CD4-positive, CD25-positive, alpha-beta regulatory T cell (primary cell): ENCODE measurements around the gene NOL9. TPM values are rescaled to one million over a fixed set of nuclear protein-coding genes. Genes with fewer than 3 reads are reported as not detected.

Source experiments
- ATAC-seq, 2 donors: fragments of 150-1000 bp; cut with Tn5 transposase; one replicate each; pipeline ENCODE4 v1.10.0; 2021; ENCODE audit warnings: low read depth in 2 of 2, moderate number of reproducible peaks in 2 of 2, moderate library complexity in 1 of 2
- DNase-seq, 3 donors: peaks; one replicate each; pipeline versions ENCODE4 v3.0.0 to v3.0.0-alpha.2; 2012 to 2022; ENCODE audit warnings: mixed read lengths in 1 of 3
- H3K27ac ChIP-seq: one replicate; pipeline ENCODE4 v1.7.0; 2013; ENCODE audit warnings: mild to moderate bottlenecking, low read length; ENCODE audit not compliant: insufficient read depth, poor library complexity, severe bottlenecking
- H3K27me3 ChIP-seq: one replicate; pipeline ENCODE4 v1.7.0; 2013; ENCODE audit warnings: low read length; ENCODE audit not compliant: control insufficient read depth, insufficient read depth
- H3K36me3 ChIP-seq: one replicate; pipeline ENCODE4 v1.7.0; 2013; ENCODE audit warnings: mild to moderate bottlenecking, low read length, moderate library complexity; ENCODE audit not compliant: control insufficient read depth, insufficient read depth
- H3K4me1 ChIP-seq: 2 replicates; pipeline ENCODE4 v1.7.0; 2013; ENCODE audit warnings: mild to moderate bottlenecking, low read length; ENCODE audit not compliant: insufficient read depth, control insufficient read depth, poor library complexity, severe bottlenecking
- H3K4me3 ChIP-seq: one replicate; pipeline ENCODE4 v1.7.0; 2013; ENCODE audit warnings: low read depth, mild to moderate bottlenecking, low read length, moderate library complexity
- H3K9me3 ChIP-seq, 2 experiments: 1 replicate in 1 of 2; 2 replicates in 1 of 2; pipeline ENCODE4 v1.7.0; 2013; ENCODE audit warnings: low read length in 2 of 2, mild to moderate bottlenecking in 1 of 2, moderate library complexity in 1 of 2; ENCODE audit not compliant: control insufficient read depth in 2 of 2
- H3K27ac Mint-ChIP-seq, 3 donors: one replicate each; pipeline ENCODE4 v1.8.0; 2020 to 2022; ENCODE audit warnings: mild to moderate bottlenecking in 3 of 3, mixed read lengths in 3 of 3, moderate library complexity in 2 of 3
- H3K27me3 Mint-ChIP-seq: one replicate; pipeline ENCODE4 v1.8.0; 2022; ENCODE audit warnings: mild to moderate bottlenecking, mixed read lengths
- H3K36me3 Mint-ChIP-seq: one replicate; pipeline ENCODE4 v1.8.0; 2020; ENCODE audit warnings: mixed read lengths
- H3K4me1 Mint-ChIP-seq, 4 donors: one replicate each; pipeline ENCODE4 v1.8.0; 2020 to 2022; ENCODE audit warnings: mixed read lengths in 4 of 4, mild to moderate bottlenecking in 1 of 4
- H3K4me3 Mint-ChIP-seq, 4 donors: one replicate each; pipeline ENCODE4 v1.8.0; 2020 to 2022; ENCODE audit warnings: mild to moderate bottlenecking in 4 of 4, mixed read lengths in 4 of 4, moderate library complexity in 3 of 4
- H3K9me3 Mint-ChIP-seq, 7 donors: one replicate each; pipeline ENCODE4 v1.8.0; 2020 to 2022; ENCODE audit warnings: mixed read lengths in 7 of 7, mild to moderate bottlenecking in 3 of 7, moderate library complexity in 2 of 7
- polyA plus RNA-seq, 4 donors: library from polyadenylated mRNA; unstranded; fragments of 300-500 nt; fragmentation: Illumina TruSeq; gene quantifications; one replicate each; pipeline ENCODE4 v1.2.3, GENCODE V29; 2021
- total RNA-seq: library from RNA; stranded (reverse); gene quantifications from one replicate; pipeline ENCODE4 v1.2.3, GENCODE V29; 2022

Gene NOL9
- total and polyA plus RNA-seq, 5 donors from 2014 or later = 11.0 to 74.7 (median 20.1) TPM

- ATAC-seq (no peak), DNase-seq (no peak)
- Mint-ChIP-seq H3K4me3 (no peak overlapping the region), H3K9me3 (no peaks in the 10 kb centered on the region), H3K36me3 (no peaks in the 10 kb centered on the region), H3K27me3 (peaks cover 4% of the 10 kb centered on the region), H3K27ac (no peak overlapping the region), H3K4me1 (no peaks in the 10 kb centered on the region)
- Histone ChIP-seq H3K4me1 (no peaks in the 10 kb centered on the region), H3K9me3 (no peaks in the 10 kb centered on the region), H3K4me3 (no peak overlapping the region), H3K36me3 (no peaks in the 10 kb centered on the region), H3K27me3 (no peaks in the 10 kb centered on the region), H3K27ac (no peak overlapping the region)
These were observed 46.8 kb downstream of the NOL9 start for GRCh38 chr1:6507461-6507911.

- H3K4me3 ChIP-seq = no peak overlapping the region
- H3K9me3 Mint-ChIP-seq = no peaks in the 10 kb centered on the region
- H3K27me3 ChIP-seq = no peaks in the 10 kb centered on the region
These were observed 47.3 kb downstream of the NOL9 start for GRCh38 chr1:6507037-6507428.

DNA sequence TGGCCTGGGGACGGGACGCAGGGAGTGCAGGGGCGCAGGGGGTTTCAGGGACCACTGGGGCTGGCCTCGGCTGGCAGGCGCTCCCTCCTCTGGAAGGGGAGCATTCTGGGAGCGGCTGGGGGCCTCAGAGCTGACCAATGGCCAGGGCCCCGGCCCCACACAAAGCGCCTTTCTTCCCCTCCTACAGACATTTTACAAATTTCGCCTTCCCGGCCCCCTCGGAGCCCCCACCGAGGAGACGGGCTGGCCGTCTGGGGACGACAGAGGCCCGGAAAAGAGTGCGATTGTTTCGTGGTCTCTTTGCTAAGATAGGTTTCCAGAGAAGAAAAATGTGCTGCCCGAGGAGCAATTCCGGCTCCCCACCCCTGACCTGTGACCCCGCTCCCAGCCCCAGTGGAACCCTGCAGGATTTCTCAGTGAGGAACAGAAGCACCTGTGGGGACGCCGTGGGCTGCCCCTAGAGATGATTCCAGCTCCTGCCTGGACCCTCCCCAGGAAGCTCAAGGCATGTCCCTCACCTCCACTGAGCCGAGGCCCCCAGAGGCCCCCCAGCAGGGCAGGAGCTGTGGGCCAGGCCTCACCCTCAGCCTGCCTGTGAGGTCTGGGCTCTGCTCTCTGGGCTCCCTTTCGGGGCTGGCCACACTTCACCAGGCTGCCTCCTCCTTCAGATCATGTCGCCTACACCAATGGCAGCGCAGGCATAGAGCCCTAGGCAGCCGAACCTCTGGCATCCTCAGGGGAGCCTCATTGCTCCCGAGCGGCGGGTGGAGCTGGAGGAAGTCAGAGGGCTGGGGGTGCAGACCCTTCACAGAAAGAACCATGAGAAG, 47.9 kb downstream of the NOL9 start:
- peaks cover 4% of the 10 kb centered on the region for H3K27me3 Mint-ChIP-seq
- DNase-seq (no peak), ATAC-seq (no peak)
- H3K4me3 Mint-ChIP-seq = peak overlapping the region in 1 of 4 donors; percentile 78
- H3K4me1 Mint-ChIP-seq = no peaks in the 10 kb centered on the region
- H3K9me3 Mint-ChIP-seq = no peaks in the 10 kb centered on the region
- Histone ChIP-seq H3K27me3 (no peaks in the 10 kb centered on the region), H3K9me3 (no peaks in the 10 kb centered on the region), H3K36me3 (no peaks in the 10 kb centered on the region), H3K4me3 (no peak overlapping the region), H3K27ac (no peak overlapping the region), H3K4me1 (no peaks in the 10 kb centered on the region)
- no peaks in the 10 kb centered on the region for H3K36me3 Mint-ChIP-seq
- H3K27ac Mint-ChIP-seq = no peak overlapping the region

More at GRCh38 chr1:6507037-6507428, 47.3 kb downstream of the NOL9 start:
- Histone ChIP-seq H3K9me3 (no peaks in the 10 kb centered on the region), H3K36me3 (no peaks in the 10 kb centered on the region), H3K27ac (no peak overlapping the region), H3K4me1 (no peaks in the 10 kb centered on the region)
- no peaks in the 10 kb centered on the region for H3K4me1 Mint-ChIP-seq
- no peak for DNase-seq
- H3K4me3 Mint-ChIP-seq = no peak overlapping the region
- H3K27ac Mint-ChIP-seq = no peak overlapping the region
- peaks cover 4% of the 10 kb centered on the region for H3K27me3 Mint-ChIP-seq
- no peaks in the 10 kb centered on the region for H3K36me3 Mint-ChIP-seq
- ATAC-seq = no peak

GRCh38 chr1:6505367-6506209, 48.7 kb downstream of the NOL9 start:
- ATAC-seq (no peak), DNase-seq (no peak)
- H3K27me3 Mint-ChIP-seq = peaks cover 4% of the 10 kb centered on the region
- H3K27ac Mint-ChIP-seq = peak overlapping the region in 1 of 3 donors; percentile 46
- no peaks in the 10 kb centered on the region for H3K9me3 Mint-ChIP-seq
- H3K4me3 Mint-ChIP-seq = no peak overlapping the region
- H3K4me1 Mint-ChIP-seq = no peaks in the 10 kb centered on the region
- no peaks in the 10 kb centered on the region for H3K4me1 ChIP-seq
- H3K36me3 ChIP-seq = no peaks in the 10 kb centered on the region
- H3K4me3 ChIP-seq = no peak overlapping the region
- H3K36me3 Mint-ChIP-seq = no peaks in the 10 kb centered on the region
- H3K27ac ChIP-seq = no peak overlapping the region
- H3K9me3 ChIP-seq = no peaks in the 10 kb centered on the region
- H3K27me3 ChIP-seq = no peaks in the 10 kb centered on the region

DNA sequence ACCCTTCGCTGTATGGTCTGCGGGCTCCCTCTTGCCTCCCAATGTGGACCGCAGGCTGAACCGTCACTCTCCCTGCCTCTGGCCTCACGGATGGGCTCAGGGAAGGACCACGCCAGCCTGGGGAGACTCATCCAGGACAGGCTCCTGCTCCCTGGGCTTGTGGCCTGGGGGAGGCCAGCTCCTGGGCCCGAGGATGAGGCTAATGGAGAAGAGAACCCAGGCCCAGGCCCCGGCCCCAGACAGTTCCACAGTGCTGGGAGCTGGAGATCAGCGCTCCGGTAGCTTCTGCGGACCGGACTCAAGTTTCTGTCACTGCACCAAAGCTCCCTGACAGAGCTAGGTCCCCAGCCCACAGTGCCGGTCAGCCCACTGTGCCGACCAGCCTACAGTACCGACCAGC, 49.4 kb downstream of the NOL9 start:
- H3K4me1 Mint-ChIP-seq = no peaks in the 10 kb centered on the region

DNA sequence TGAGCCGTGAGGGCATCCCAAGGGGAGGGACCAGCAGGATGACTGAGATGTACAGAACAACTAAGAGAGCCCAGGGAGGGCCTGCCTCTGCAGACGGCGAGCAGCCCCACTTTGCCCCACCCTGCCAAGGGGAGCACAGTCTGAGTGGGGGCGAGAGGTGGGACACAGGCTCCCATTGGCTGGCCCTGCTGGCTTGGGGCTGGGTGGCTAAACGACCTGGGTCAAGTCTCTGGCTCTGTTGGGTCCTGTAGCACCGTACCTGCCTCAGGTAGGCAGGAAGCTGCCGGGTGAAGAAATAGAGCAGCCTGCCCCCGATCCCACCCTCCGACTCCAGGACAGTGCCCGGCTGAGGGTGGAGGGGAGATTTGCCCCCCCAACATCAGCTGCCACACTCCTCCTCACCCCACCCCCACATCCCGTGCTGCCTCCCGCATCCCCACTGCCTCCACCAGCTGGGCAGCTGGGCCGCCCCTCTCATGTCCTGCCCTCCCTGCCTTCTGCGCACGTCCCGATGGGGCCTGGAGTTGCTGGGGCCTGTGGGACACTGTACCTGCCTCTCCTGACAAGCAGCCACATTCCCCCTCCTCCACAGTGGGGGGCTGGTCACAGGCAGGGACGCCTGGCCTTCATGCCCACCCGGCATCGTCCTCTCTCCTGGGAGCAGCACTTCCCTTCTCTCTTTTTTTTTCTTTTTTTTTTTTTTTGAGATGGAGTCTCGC, 50.3 kb downstream of the NOL9 start:
- no peaks in the 10 kb centered on the region for H3K9me3 Mint-ChIP-seq
- no peak for ATAC-seq
- Histone ChIP-seq H3K4me1 (no peaks in the 10 kb centered on the region), H3K9me3 (no peaks in the 10 kb centered on the region), H3K27me3 (no peaks in the 10 kb centered on the region), H3K27ac (no peak overlapping the region), H3K4me3 (no peak overlapping the region), H3K36me3 (no peaks in the 10 kb centered on the region)
- peaks cover 4% of the 10 kb centered on the region for H3K27me3 Mint-ChIP-seq
- H3K4me3 Mint-ChIP-seq = no peak overlapping the region
- no peak overlapping the region for H3K27ac Mint-ChIP-seq
- H3K36me3 Mint-ChIP-seq = no peaks in the 10 kb centered on the region
- no peak for DNase-seq
- H3K4me1 Mint-ChIP-seq = peaks cover 0 to 4% (median 0%) of the 10 kb centered on the region in 4 donors

More for the DNA sequence above, 49.4 kb downstream of the NOL9 start:
- H3K27me3 ChIP-seq = no peaks in the 10 kb centered on the region
- H3K4me3 ChIP-seq = no peak overlapping the region
- ATAC-seq (no peak), DNase-seq (no peak)
- Mint-ChIP-seq H3K9me3 (no peaks in the 10 kb centered on the region), H3K36me3 (no peaks in the 10 kb centered on the region), H3K27ac (peak overlapping the region in 1 of 3 donors; percentile 46), H3K27me3 (peaks cover 4% of the 10 kb centered on the region), H3K4me3 (no peak overlapping the region)
- H3K4me1 ChIP-seq = no peaks in the 10 kb centered on the region
- no peaks in the 10 kb centered on the region for H3K9me3 ChIP-seq
- H3K36me3 ChIP-seq = no peaks in the 10 kb centered on the region
- no peak overlapping the region for H3K27ac ChIP-seq

- Histone ChIP-seq H3K9me3 (no peaks in the 10 kb centered on the region), H3K27ac (no peak overlapping the region), H3K36me3 (no peaks in the 10 kb centered on the region), H3K4me3 (no peak overlapping the region), H3K4me1 (peaks cover 12% of the 10 kb centered on the region), H3K27me3 (no peaks in the 10 kb centered on the region)
- ATAC-seq (no peak), DNase-seq (no peak)
- Mint-ChIP-seq H3K36me3 (no peaks in the 10 kb centered on the region), H3K27ac (no peak overlapping the region), H3K9me3 (no peaks in the 10 kb centered on the region), H3K27me3 (peaks cover 12% of the 10 kb centered on the region), H3K4me3 (no peak overlapping the region), H3K4me1 (peaks cover 0 to 13% (median 0%) of the 10 kb centered on the region in 4 donors)
These were observed 52.1 kb downstream of the NOL9 start for GRCh38 chr1:6502000-6502891.
